ENCODE results near the gene HEY2. TPM values are rescaled to one million over a fixed set of nuclear protein-coding genes. Genes with fewer than 3 reads are reported as not detected.

The HEY2 gene
- total RNA-seq, 1 donor from 2014 or later = not detected

- H3K4me3 ChIP-seq (ENCODE audit: low read depth, low read length) = no peak overlapping the region
- no peak for TF ChIP-seq CTCF (conservative IDR thresholded peaks at IDR 0.05; ENCODE audit: low read depth, low read length)
- no peak for DNase-seq (ENCODE audit: low read depth)
Measured at GRCh38 chr6:125742464-125743120, 6.8 kb upstream of the HEY2 start.

GRCh38 chr6:125743604-125744003 lies 5.8 kb upstream of the HEY2 start:
- no peak for TF ChIP-seq CTCF (conservative IDR thresholded peaks at IDR 0.05; ENCODE audit: low read depth, low read length)
- no peak overlapping the region for H3K4me3 ChIP-seq (ENCODE audit: low read depth, low read length)
- DNase-seq (ENCODE audit: low read depth) = no peak

DNA sequence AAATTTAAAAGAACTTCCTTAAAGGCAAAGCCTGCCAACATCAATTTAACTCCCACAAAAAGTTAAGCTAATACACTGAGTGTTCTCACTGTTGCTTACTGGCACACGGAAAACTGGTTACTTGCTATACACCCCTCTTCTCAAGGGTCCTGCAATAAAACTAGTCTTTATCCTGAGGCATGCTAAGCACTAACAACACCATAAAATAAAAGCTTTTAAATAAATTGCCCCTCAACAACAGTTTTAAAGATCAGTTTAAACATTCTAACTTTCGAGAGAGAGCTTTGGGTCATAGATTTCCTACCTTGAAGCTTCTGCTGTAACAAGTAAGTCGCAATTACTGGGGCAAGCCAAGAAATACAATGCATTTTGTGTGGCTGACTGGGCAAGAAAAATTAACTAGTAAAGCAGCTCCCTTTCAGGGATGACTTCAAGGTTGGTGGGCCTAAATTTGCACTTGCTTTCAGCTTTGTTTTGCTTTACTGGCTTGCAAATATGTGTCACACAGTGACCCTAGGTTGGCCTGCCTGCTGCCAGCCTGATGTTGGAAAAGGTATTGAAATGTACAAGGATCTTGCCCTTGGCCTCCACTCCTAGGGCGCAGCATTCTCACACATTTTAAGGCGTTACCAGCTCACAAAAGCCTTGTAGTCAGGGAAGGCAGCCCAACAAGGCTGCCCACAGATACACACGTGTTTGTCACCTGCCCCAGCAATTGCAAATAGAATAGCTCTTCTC lies 4.0 kb upstream of the HEY2 start:
- DNase-seq (ENCODE audit: low read depth) = no peak

GRCh38 chr6:125746019-125746414 lies 3.4 kb upstream of the HEY2 start:
- no peak for DNase-seq (ENCODE audit: low read depth)
- H3K4me3 ChIP-seq (ENCODE audit: low read depth, low read length) = peak overlapping the region; percentile 73
- TF ChIP-seq CTCF (conservative IDR thresholded peaks at IDR 0.05; ENCODE audit: low read depth, low read length) = no peak

More for the DNA sequence above, 4.0 kb upstream of the HEY2 start:
- H3K4me3 ChIP-seq (ENCODE audit: low read depth, low read length) = no peak overlapping the region
- no peak for TF ChIP-seq CTCF (conservative IDR thresholded peaks at IDR 0.05; ENCODE audit: low read depth, low read length)

GRCh38 chr6:125746731-125747588 lies 2.5 kb upstream of the HEY2 start:
- H3K4me3 ChIP-seq (ENCODE audit: low read depth, low read length) = peak overlapping the region; percentile 73
- DNase-seq (ENCODE audit: low read depth) = peak; percentile 52
- no peak for TF ChIP-seq CTCF (conservative IDR thresholded peaks at IDR 0.05; ENCODE audit: low read depth, low read length)

DNA sequence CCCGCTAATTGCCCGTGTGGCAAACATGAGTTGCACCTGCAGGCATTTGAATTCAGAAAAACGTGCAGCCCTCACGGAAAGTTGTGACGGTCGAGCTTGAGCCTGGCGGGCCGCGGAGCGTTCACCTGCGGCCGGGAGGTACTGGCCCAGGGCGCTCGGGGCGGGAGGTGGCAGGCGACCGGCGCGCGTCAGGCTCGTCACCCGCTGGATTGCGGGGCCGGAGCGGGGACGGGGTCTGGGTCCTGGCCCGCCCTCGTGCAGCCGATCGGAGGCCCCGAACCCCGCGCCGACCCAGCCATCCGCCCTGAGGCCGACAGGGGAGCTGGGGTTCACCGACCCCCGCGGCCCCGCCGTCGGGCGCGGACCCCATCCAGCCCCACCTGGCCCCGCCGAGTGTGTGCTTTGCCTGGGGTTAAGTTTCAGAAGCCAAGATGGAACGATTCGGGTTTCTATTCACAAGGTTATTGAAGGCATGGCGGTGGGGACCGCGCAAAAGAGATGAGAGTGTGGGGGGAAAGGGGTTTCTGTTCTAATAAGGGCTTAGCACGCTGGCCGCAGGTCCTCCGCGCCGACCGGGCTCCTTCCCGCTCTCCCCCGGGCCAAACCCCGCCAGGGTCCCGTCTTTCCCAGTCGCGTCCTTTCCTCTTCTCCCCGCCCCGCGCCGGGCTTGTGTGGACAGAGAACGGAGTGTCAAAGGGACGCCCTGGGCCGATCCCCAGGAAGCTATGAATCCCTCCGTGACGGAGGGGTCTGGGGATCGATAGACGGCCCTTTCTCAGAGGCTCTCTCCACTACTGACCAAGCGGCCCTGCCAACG lies 1.6 kb upstream of the HEY2 start:
- peak overlapping the region; percentile 73 for H3K4me3 ChIP-seq (ENCODE audit: low read depth, low read length)
- TF ChIP-seq CTCF (conservative IDR thresholded peaks at IDR 0.05; ENCODE audit: low read depth, low read length) = no peak
- no peak for DNase-seq (ENCODE audit: low read depth)

All from epithelial cell of proximal tubule (primary cell).